Measurements from ENCODE around the gene SRP9.
"Not testable (repeated sequence)": the region's sequence is repeated elsewhere in the genome, so short reads cannot be mapped to it uniquely, and the experiment has no call there.

GRCh38 chr1:225836296-225836695 lies 58.7 kb downstream of the SRP9 start:
- not testable (repeated sequence) for TF ChIP-seq CTCF (IDR thresholded peaks at IDR 0.05); POLR2AphosphoS5 (IDR thresholded peaks at IDR 0.05; ENCODE audit: low read depth, low read length)
- TF ChIP-seq, protein P1, sequence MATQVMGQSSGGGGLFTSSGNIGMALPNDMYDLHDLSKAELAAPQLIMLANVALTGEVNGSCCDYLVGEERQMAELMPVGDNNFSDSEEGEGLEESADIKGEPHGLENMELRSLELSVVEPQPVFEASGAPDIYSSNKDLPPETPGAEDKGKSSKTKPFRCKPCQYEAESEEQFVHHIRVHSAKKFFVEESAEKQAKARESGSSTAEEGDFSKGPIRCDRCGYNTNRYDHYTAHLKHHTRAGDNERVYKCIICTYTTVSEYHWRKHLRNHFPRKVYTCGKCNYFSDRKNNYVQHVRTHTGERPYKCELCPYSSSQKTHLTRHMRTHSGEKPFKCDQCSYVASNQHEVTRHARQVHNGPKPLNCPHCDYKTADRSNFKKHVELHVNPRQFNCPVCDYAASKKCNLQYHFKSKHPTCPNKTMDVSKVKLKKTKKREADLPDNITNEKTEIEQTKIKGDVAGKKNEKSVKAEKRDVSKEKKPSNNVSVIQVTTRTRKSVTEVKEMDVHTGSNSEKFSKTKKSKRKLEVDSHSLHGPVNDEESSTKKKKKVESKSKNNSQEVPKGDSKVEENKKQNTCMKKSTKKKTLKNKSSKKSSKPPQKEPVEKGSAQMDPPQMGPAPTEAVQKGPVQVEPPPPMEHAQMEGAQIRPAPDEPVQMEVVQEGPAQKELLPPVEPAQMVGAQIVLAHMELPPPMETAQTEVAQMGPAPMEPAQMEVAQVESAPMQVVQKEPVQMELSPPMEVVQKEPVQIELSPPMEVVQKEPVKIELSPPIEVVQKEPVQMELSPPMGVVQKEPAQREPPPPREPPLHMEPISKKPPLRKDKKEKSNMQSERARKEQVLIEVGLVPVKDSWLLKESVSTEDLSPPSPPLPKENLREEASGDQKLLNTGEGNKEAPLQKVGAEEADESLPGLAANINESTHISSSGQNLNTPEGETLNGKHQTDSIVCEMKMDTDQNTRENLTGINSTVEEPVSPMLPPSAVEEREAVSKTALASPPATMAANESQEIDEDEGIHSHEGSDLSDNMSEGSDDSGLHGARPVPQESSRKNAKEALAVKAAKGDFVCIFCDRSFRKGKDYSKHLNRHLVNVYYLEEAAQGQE (IDR thresholded peaks at IDR 0.05; ENCODE audit: insufficient read depth in 1 of 2, low read depth in 2 of 2, low read length in 1 of 2), result not testable (repeated sequence)

Measured in Panc1 (cell line).